HL-60 (cell line): Measurements from ENCODE around the gene NOS1.

ENCODE experiments used
- DNase-seq, 2 experiments: peaks; one replicate each; pipeline ENCODE4 v3.0.0-alpha.2; 2010 to 2020; ENCODE audit warnings: low read depth in 1 of 2, low spot score in 1 of 2
- H3K27ac ChIP-seq: fragments of 250-450 bp; sonication (Bioruptor Pico); replicated peaks from 2 replicates; pipeline ENCODE4 v1.5.1; 2020; ENCODE audit warnings: mild to moderate bottlenecking, moderate library complexity
- H3K27me3 ChIP-seq: fragments of 250-450 bp; sonication (Bioruptor Pico); 2 replicates; pipeline ENCODE4 v1.5.1; 2021; ENCODE audit warnings: mild to moderate bottlenecking, moderate library complexity; ENCODE audit not compliant: insufficient read depth, poor library complexity, severe bottlenecking
- H3K4me3 ChIP-seq: replicated peaks from 2 replicates; pipeline ENCODE4 v1.5.1; 2011; ENCODE audit warnings: mild to moderate bottlenecking, control low read depth, low read length; ENCODE audit not compliant: insufficient read depth
- CTCF ChIP-seq: IDR thresholded peaks from one replicate; pipeline ENCODE4 v1.5.1; 2011; ENCODE audit warnings: low read length, control low read depth, inconsistent platforms; ENCODE audit not compliant: insufficient read depth
- GABPA ChIP-seq: IDR thresholded peaks from 2 replicates; pipeline ENCODE4 v1.6.1; 2012; ENCODE audit warnings: low read depth
- POLR2AphosphoS5 ChIP-seq: IDR thresholded peaks from 2 replicates; pipeline ENCODE4 v1.6.1; 2012; ENCODE audit warnings: low read depth
- REST ChIP-seq: IDR thresholded peaks from 2 replicates; pipeline ENCODE4 v1.6.1; 2012; ENCODE audit warnings: low read depth; ENCODE audit not compliant: insufficient replicate concordance
- SPI1 ChIP-seq: IDR thresholded peaks from 2 replicates; pipeline ENCODE4 v1.6.1; 2012; ENCODE audit warnings: low read depth, mild to moderate bottlenecking, borderline replicate concordance

The NOS1 gene

DNA sequence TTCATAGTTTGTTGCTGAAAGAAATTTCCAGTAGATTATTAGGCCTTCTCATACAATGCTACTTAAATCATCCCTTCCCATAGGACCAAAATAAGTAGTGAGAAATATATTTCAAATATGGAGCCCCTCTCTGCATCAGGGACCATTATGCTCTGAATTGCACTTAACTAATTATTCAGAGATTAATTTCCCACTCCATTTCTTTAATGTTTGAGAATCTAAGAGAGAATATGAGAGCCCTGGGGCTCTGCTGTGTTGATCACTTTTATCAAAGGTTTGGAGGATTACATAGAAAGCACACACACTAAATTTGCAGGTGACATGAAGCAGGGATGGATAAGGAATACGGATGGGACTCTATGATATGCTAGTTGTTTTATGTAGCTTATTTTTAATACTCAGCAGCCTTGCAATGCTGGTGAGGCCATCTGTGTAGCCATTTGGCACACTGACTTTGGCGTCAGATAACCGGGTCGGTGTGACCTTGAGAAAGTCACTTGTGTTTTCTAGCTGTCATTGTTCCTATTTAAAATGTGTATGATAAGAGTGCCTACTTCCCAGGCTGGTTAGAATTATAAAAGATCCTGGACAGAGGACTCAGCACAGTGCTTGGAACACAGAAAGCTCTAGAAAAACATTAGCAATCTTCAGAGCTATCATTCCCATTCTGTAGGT is 121.2 kb downstream of the NOS1 start:
- no peak for DNase-seq
- H3K4me3 ChIP-seq, result no peak overlapping the region
- peaks cover 8% of the 10 kb centered on the region for H3K27me3 ChIP-seq
- H3K27ac ChIP-seq, result no peak overlapping the region
- no peak for TF ChIP-seq SPI1
- no peak for TF ChIP-seq POLR2AphosphoS5

DNA sequence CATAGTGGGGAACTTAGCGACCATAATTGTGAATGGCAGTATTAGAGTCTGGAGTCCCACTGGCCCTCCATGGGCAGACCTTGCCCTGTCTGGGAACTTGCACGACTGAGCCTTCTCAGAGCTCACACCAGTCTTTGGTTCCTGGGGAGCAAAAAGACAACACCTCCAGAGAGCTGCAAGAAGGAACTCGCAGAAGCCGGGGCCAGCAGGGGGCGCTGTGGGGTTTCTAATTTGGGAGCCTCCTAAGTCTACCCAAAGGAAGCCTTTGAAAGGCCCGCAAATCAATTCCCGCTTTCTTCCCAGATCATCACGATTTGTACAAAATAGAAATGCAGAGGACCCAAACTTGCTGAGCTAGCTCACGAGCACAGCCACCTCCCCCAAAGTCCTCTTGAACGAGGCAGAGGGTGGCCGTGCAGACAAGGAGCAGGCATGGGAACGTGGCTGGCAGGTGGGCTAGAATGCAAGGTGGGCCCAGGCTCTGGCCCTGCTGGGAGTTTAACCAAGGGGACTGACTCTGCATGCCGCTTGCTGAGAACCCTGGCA is 124.9 kb downstream of the NOS1 start:
- peak; percentile 27 to 81 for DNase-seq
- peak; percentile 63 for TF ChIP-seq CTCF
- TF ChIP-seq GABPA, result no peak
- H3K27ac ChIP-seq, result no peak overlapping the region
- peaks cover 10% of the 10 kb centered on the region for H3K27me3 ChIP-seq
- no peak overlapping the region for H3K4me3 ChIP-seq

DNA sequence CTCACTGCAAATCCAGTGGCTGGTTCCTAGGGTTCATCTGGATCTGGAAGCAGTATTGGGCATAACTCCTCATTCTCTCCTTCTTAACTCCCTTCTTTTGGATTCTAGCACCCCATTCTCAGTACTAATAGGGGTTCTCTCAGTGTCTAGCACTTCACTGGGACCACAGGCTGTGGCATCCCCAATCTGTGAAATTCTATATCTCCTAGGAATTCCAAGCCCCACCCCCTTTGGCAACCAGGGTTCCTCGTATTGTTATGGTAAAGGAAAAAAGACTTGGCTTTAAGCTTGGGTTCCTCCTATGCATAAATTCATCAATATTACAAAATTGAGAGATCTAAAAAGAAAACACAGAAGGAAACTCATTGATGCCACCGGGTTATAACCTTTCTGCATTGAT is 126.2 kb downstream of the NOS1 start:
- no peak overlapping the region for H3K27ac ChIP-seq
- H3K4me3 ChIP-seq, result no peak overlapping the region
- peaks cover 10% of the 10 kb centered on the region for H3K27me3 ChIP-seq
- no peak for DNase-seq
- TF ChIP-seq GABPA (no peak), SPI1 (no peak), REST (no peak), CTCF (no peak), POLR2AphosphoS5 (no peak)

GRCh38 chr12:117234441-117234840 is 127.0 kb downstream of the NOS1 start:
- no peak for DNase-seq
- TF ChIP-seq POLR2AphosphoS5, result no peak
- no peak for TF ChIP-seq CTCF
- TF ChIP-seq REST, result no peak
- TF ChIP-seq GABPA, result no peak
- TF ChIP-seq SPI1, result no peak
- Histone ChIP-seq H3K27me3 (peaks cover 8% of the 10 kb centered on the region), H3K27ac (no peak overlapping the region), H3K4me3 (no peak overlapping the region)
